ENCODE results near the gene CHCHD4.

- no peak for TF ChIP-seq POLR2A (IDR thresholded peaks at IDR 0.05)
- no peak for TF ChIP-seq CTCF (IDR thresholded peaks at IDR 0.05)
Observed at GRCh38 chr3:14172496-14172895, 47.8 kb upstream of the CHCHD4 start.

All from testis (tissue), 2 donors.